H1 (cell line): ENCODE measurements around the gene RS1.

Source experiments
- CTCF ChIP-seq, 3 experiments: IDR thresholded peaks; 1 replicate in 2 of 3; 2 replicates in 1 of 3; pipeline versions ENCODE4 v1.5.1 to v1.6.1; 2011; ENCODE audit warnings: low read length in 3 of 3, mild to moderate bottlenecking in 3 of 3, inconsistent platforms in 2 of 3, low read depth in 1 of 3, moderate library complexity in 1 of 3; ENCODE audit not compliant: insufficient read depth in 1 of 3; ENCODE audit errors: control extremely low read depth in 1 of 3
- EP300 ChIP-seq, 2 experiments: IDR thresholded peaks; 1 replicate in 1 of 2; 2 replicates in 1 of 2; pipeline ENCODE4 v1.6.1; 2011 to 2012; ENCODE audit warnings: low read depth in 2 of 2, low read length in 2 of 2, mild to moderate bottlenecking in 2 of 2, borderline replicate concordance in 1 of 2, inconsistent platforms in 1 of 2, moderate library complexity in 1 of 2
- EZH2 ChIP-seq: fragments of 200-600 bp; sonication (generic); IDR thresholded peaks from 2 replicates; pipeline ENCODE4 v1.7.1; 2012; ENCODE audit warnings: low read depth, mild to moderate bottlenecking, moderate library complexity, low read length, inconsistent platforms; ENCODE audit not compliant: severe bottlenecking
- MAX ChIP-seq: IDR thresholded peaks from 2 replicates; pipeline ENCODE4 v1.6.1; 2012; ENCODE audit warnings: inconsistent platforms
- RAD21 ChIP-seq, 2 experiments: IDR thresholded peaks in 1 of 2; conservative IDR thresholded peaks in 1 of 2; 2 replicates each; pipeline ENCODE4 v1.6.1; 2011; ENCODE audit warnings: low read depth in 2 of 2, low read length in 2 of 2, improper control_type of control experiment in 1 of 2, inconsistent platforms in 1 of 2, mild to moderate bottlenecking in 1 of 2, moderate library complexity in 1 of 2
- SIN3A ChIP-seq, 2 experiments: IDR thresholded peaks in 1 of 2; conservative IDR thresholded peaks in 1 of 2; 2 replicates each; pipeline ENCODE4 v1.6.1; 2011 to 2012; ENCODE audit warnings: low read length in 2 of 2, improper control_type of control experiment in 1 of 2, low read depth in 1 of 2, mild to moderate bottlenecking in 1 of 2
- SIX5 ChIP-seq: IDR thresholded peaks from 2 replicates; pipeline ENCODE4 v1.6.1; 2011; ENCODE audit warnings: mild to moderate bottlenecking, low read depth, low read length
- TCF12 ChIP-seq: IDR thresholded peaks from 2 replicates; pipeline ENCODE4 v1.6.1; 2011; ENCODE audit warnings: low read depth, mild to moderate bottlenecking, low read length

GRCh38 chrX:18682979-18683387 is 11.1 kb upstream of the RS1 start:
- TF ChIP-seq CTCF (IDR thresholded peaks at IDR 0.05; ENCODE audit: control extremely low read depth in 1 of 3, insufficient read depth in 1 of 3, low read depth in 1 of 3, low read length in 3 of 3), result no peak
- no peak for TF ChIP-seq EP300 (IDR thresholded peaks at IDR 0.05; ENCODE audit: borderline replicate concordance in 1 of 2, low read depth in 2 of 2, low read length in 2 of 2)
- TF ChIP-seq TCF12, result no peak
- no peak for TF ChIP-seq EZH2
- TF ChIP-seq RAD21 (IDR thresholded peaks at IDR 0.05 in 1 of 2, conservative IDR thresholded peaks at IDR 0.05 in 1 of 2; ENCODE audit: low read depth in 2 of 2, low read length in 2 of 2), result no peak
- TF ChIP-seq SIN3A (conservative IDR thresholded peaks at IDR 0.05 in 1 of 2, IDR thresholded peaks at IDR 0.05 in 1 of 2; ENCODE audit: low read depth in 1 of 2, low read length in 2 of 2), result no peak
- TF ChIP-seq MAX, result no peak
- TF ChIP-seq SIX5, result no peak
